ENCODE data around the gene SH3GLB1. TPM values are rescaled to one million over a fixed set of nuclear protein-coding genes. Genes with fewer than 3 reads are reported as not detected.

SH3GLB1 gene
- total and polyA plus RNA-seq, 2 of the 8 experiments (the other 6 are each of a cell fraction or from before 2014, with no cell fraction given) = 7.7 to 43.1 TPM

DNA sequence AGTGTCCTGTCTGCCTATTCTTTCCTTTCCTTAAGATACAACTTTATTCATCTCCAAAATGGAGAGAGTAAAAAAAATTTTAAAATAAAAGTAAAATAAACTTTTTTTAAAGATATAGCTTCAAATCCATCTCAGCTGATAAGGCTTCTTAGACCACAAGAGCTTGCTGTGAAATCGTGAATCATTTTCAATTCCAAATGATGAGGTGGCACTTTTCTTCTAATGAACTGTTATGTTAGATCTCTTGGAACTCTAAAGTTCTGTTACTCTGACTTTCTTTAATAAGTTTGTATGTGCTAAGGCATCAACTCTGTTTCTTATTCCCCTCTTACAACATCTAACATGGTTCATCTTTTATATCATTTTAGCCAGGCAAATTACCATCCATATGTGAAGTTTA lies 4.5 kb downstream of the SH3GLB1 start:
- no peak overlapping the region for H3K4me3 ChIP-seq (ENCODE audit: extremely low read depth in 1 of 4, insufficient read depth in 2 of 4, low read depth in 3 of 4, low read length in 4 of 4)
- DNase-seq (ENCODE audit: low read depth in 1 of 2, low spot score in 2 of 2) (no peak), FAIRE-seq (no peak)
- peaks cover 0 to 2% (median under 1%) of the 10 kb centered on the region in 4 experiments; a peak in 4 of 7 replicates for H3K4me1 ChIP-seq (replicated peaks in 1 of 4; ENCODE audit: control insufficient read depth in 3 of 4, insufficient read depth in 4 of 4, low read length in 3 of 4)
- H3K27ac ChIP-seq (ENCODE audit: low read depth, low read length) = no peak overlapping the region
- H3K56ac ChIP-seq (replicated peaks; ENCODE audit: insufficient read length, low read depth, low read length) = no peak overlapping the region
- no peak overlapping the region for H3K14ac ChIP-seq (ENCODE audit: insufficient read length)
- H2BK120ac ChIP-seq (replicated peaks; ENCODE audit: low read depth, low read length) = no peak overlapping the region
- peaks cover 0 to 2% of the 10 kb centered on the region in 2 experiments for H4K20me1 ChIP-seq (replicated peaks in 1 of 2; ENCODE audit: control insufficient read depth in 1 of 2, insufficient read depth in 2 of 2, low read length in 2 of 2)
- H3K79me1 ChIP-seq (ENCODE audit: low read depth, low read length) = no peaks in the 10 kb centered on the region
- H3K36me3 ChIP-seq (ENCODE audit: control insufficient read depth in 2 of 4, insufficient read depth in 4 of 4, low read length in 3 of 4) = no peaks in the 10 kb centered on the region
- H2BK15ac ChIP-seq (ENCODE audit: low read length) = no peak overlapping the region
- H2BK12ac ChIP-seq (ENCODE audit: low read depth, low read length) = no peak overlapping the region
- H3K79me2 ChIP-seq (ENCODE audit: control insufficient read depth in 1 of 2, insufficient read depth in 2 of 2, low read length in 2 of 2) = peaks cover 0 to 53% of the 10 kb centered on the region in 2 experiments; a peak in 2 of 4 replicates
- no peak overlapping the region for H2AFZ ChIP-seq (ENCODE audit: low read length)
- no peak overlapping the region for H4K91ac ChIP-seq (replicated peaks; ENCODE audit: insufficient read length, low read length)
- H3K9me3 ChIP-seq (ENCODE audit: insufficient read depth in 2 of 2, low read depth in 1 of 2, low read length in 1 of 2) = no peaks in the 10 kb centered on the region
- no peak overlapping the region for H3K23ac ChIP-seq (ENCODE audit: insufficient read length)
- H3K27me3 ChIP-seq (replicated peaks in 1 of 4; ENCODE audit: control insufficient read depth in 3 of 4, extremely low read depth in 1 of 4, insufficient read depth in 3 of 4, low read length in 3 of 4) = no peaks in the 10 kb centered on the region
- CTCF ChIA-PET (ENCODE audit: partially characterized antibody) = interaction anchor here (1.0 kb wide), 2 partner anchors 59 to 209 kb away, joined by 3 to 4 read pairs; no protein-coding TSS in a partner anchor
- POLR2A ChIA-PET (ENCODE audit: partially characterized antibody) = no interaction called here
- no peak overlapping the region for H3K18ac ChIP-seq (ENCODE audit: extremely low read depth, low read length)
- H2AK5ac ChIP-seq (ENCODE audit: low read depth, low read length) = no peak overlapping the region
- no peak overlapping the region for H3K4ac ChIP-seq (replicated peaks; ENCODE audit: insufficient read length, low read depth, low read length)
- H3K23me2 ChIP-seq (ENCODE audit: low read depth, low read length) = peaks cover 4% of the 10 kb centered on the region
- no peak overlapping the region for H4K5ac ChIP-seq (ENCODE audit: insufficient read length, low read depth, low read length)
- WGBS, 2 experiments (ENCODE audit: extremely low coverage in 1 of 2, insufficient coverage in 1 of 2, insufficient read length in 1 of 2, insufficient replicate concordance in 2 of 2, low coverage in 1 of 2, low lambda C conversion rate in 2 of 2, missing lambda C conversion rate in 1 of 2) = 77% methylated on average over 1 of the region's 1 CpG; no CpG with 5 or more reads in 1 of the 2 experiments
- no peak overlapping the region for H2BK20ac ChIP-seq (ENCODE audit: low read length)
- H2BK5ac ChIP-seq (ENCODE audit: low read depth, low read length) = no peak overlapping the region
- no peak overlapping the region for H3K4me2 ChIP-seq (ENCODE audit: insufficient read depth in 1 of 2, low read depth in 2 of 2, low read length in 2 of 2)
- H3K9ac ChIP-seq (replicated peaks in 1 of 4; ENCODE audit: extremely low read depth in 1 of 4, low read depth in 3 of 4, low read length in 3 of 4) = no peak overlapping the region
- H4K8ac ChIP-seq (ENCODE audit: extremely low read depth, insufficient read depth, low read length) = no peak overlapping the region
- TF ChIP-seq EP300 (IDR thresholded peaks at IDR 0.05; ENCODE audit: borderline replicate concordance in 1 of 2, low read depth in 2 of 2, low read length in 2 of 2) (no peak), YY1 (IDR thresholded peaks at IDR 0.05; ENCODE audit: low read depth, low read length) (no peak), TAF1 (IDR thresholded peaks at IDR 0.05; ENCODE audit: low read depth, low read length) (no peak), CBX8 (IDR thresholded peaks at IDR 0.05; ENCODE audit: borderline replicate concordance, low read depth, low read length) (no peak), BCL11A (IDR thresholded peaks at IDR 0.05; ENCODE audit: low read depth in 2 of 2, low read length in 2 of 2) (no peak), BRCA1 (IDR thresholded peaks at IDR 0.05; ENCODE audit: low read depth, low read length) (no peak), SP4 (IDR thresholded peaks at IDR 0.05; ENCODE audit: low read length) (no peak), RBBP5 (IDR thresholded peaks at IDR 0.05; ENCODE audit: borderline replicate concordance, low read depth, low read length) (no peak), ZNF274 (IDR thresholded peaks at IDR 0.05; ENCODE audit: borderline replicate concordance, extremely low read depth, low read length) (no peak), TCF12 (IDR thresholded peaks at IDR 0.05; ENCODE audit: low read depth, low read length) (no peak)
- TF ChIP-seq, protein P1, sequence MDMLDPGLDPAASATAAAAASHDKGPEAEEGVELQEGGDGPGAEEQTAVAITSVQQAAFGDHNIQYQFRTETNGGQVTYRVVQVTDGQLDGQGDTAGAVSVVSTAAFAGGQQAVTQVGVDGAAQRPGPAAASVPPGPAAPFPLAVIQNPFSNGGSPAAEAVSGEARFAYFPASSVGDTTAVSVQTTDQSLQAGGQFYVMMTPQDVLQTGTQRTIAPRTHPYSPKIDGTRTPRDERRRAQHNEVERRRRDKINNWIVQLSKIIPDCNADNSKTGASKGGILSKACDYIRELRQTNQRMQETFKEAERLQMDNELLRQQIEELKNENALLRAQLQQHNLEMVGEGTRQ (IDR thresholded peaks at IDR 0.05; ENCODE audit: low read length) = no peak
